Bronchial epithelial cell (primary cell): ENCODE measurements around the gene FHL1. TPM values are rescaled to one million over a fixed set of nuclear protein-coding genes. Genes with fewer than 3 reads are reported as not detected.

Experiments used
- DNase-seq: peaks from one replicate; pipeline ENCODE4 v3.0.0-alpha.2; 2010; ENCODE audit warnings: low read depth
- FAIRE-seq: peaks from 2 replicates; lab custom pipeline; 2011; peaks lifted over from hg19 to GRCh38; lab: Jason Lieb, UNC
- H3K27me3 ChIP-seq: 2 replicates; pipeline ENCODE4 v1.5.1; 2011; ENCODE audit warnings: low read length; ENCODE audit not compliant: control insufficient read depth, insufficient read depth
- H3K36me3 ChIP-seq: 2 replicates; pipeline ENCODE4 v1.5.1; 2011; ENCODE audit warnings: low read length; ENCODE audit not compliant: control insufficient read depth, insufficient read depth
- H3K4me3 ChIP-seq: 2 replicates; pipeline ENCODE4 v1.5.1; 2011; ENCODE audit warnings: mild to moderate bottlenecking, low read depth, low read length, control low read depth
- CTCF ChIP-seq: IDR thresholded peaks from 2 replicates; pipeline ENCODE4 v1.5.1; 2011; ENCODE audit warnings: mild to moderate bottlenecking, moderate library complexity, low read length, control low read depth, inconsistent platforms; ENCODE audit not compliant: insufficient read depth, severe bottlenecking
- total RNA-seq: library from RNA; depleted of rRNA; stranded (reverse); fragments of >200 nt; gene quantifications from 2 replicates; pipeline ENCODE4 v1.2.1, GENCODE V29; 2014

The FHL1 gene
- total RNA-seq, 1 donor from 2014 or later, result 45.5 TPM

- no peaks in the 10 kb centered on the region for H3K36me3 ChIP-seq
- H3K4me3 ChIP-seq, result no peak overlapping the region
- TF ChIP-seq CTCF, result no peak
- no peaks in the 10 kb centered on the region for H3K27me3 ChIP-seq
- FAIRE-seq (no peak), DNase-seq (no peak)
Measured at GRCh38 chrX:136192839-136193414, 45.6 kb downstream of the FHL1 start.

GRCh38 chrX:136193771-136194170, 46.4 kb downstream of the FHL1 start:
- no peak for FAIRE-seq

GRCh38 chrX:136194536-136194935, 47.2 kb downstream of the FHL1 start:
- DNase-seq (no peak), FAIRE-seq (no peak)
- no peak for TF ChIP-seq CTCF

More at GRCh38 chrX:136193771-136194170, 46.4 kb downstream of the FHL1 start:
- Histone ChIP-seq H3K4me3 (no peak overlapping the region), H3K27me3 (no peaks in the 10 kb centered on the region), H3K36me3 (no peaks in the 10 kb centered on the region)
- no peak for DNase-seq
- TF ChIP-seq CTCF, result no peak

GRCh38 chrX:136195247-136195646, 47.9 kb downstream of the FHL1 start:
- FAIRE-seq (no peak), DNase-seq (no peak)
- H3K27me3 ChIP-seq, result no peaks in the 10 kb centered on the region
- no peak for TF ChIP-seq CTCF
- no peaks in the 10 kb centered on the region for H3K36me3 ChIP-seq
- no peak overlapping the region for H3K4me3 ChIP-seq

More at GRCh38 chrX:136194536-136194935, 47.2 kb downstream of the FHL1 start:
- Histone ChIP-seq H3K27me3 (no peaks in the 10 kb centered on the region), H3K4me3 (no peak overlapping the region), H3K36me3 (no peaks in the 10 kb centered on the region)

- DNase-seq (no peak), FAIRE-seq (no peak)
- Histone ChIP-seq H3K4me3 (no peak overlapping the region), H3K27me3 (no peaks in the 10 kb centered on the region), H3K36me3 (no peaks in the 10 kb centered on the region)
- TF ChIP-seq CTCF, result no peak
Measured at GRCh38 chrX:136196691-136197155, 49.4 kb downstream of the FHL1 start.

GRCh38 chrX:136198010-136198409, 50.7 kb downstream of the FHL1 start:
- no peak for FAIRE-seq
- Histone ChIP-seq H3K4me3 (no peak overlapping the region), H3K27me3 (no peaks in the 10 kb centered on the region), H3K36me3 (no peaks in the 10 kb centered on the region)
- no peak for TF ChIP-seq CTCF
- no peak for DNase-seq
